GM19239 (cell line): ENCODE results near the gene GSX1.
"Not testable (repeated sequence)": the region's sequence is repeated elsewhere in the genome, so short reads cannot be mapped to it uniquely, and the experiment has no call there.

Experiments
- DNase-seq: peaks from one replicate; pipeline ENCODE4 v3.0.0; 2011; ENCODE audit warnings: low spot score; ENCODE audit not compliant: insufficient read length
- FAIRE-seq: peaks from 2 replicates; lab custom pipeline; 2011; peaks lifted over from hg19 to GRCh38; lab: Jason Lieb, UNC

GSX1 gene

DNA sequence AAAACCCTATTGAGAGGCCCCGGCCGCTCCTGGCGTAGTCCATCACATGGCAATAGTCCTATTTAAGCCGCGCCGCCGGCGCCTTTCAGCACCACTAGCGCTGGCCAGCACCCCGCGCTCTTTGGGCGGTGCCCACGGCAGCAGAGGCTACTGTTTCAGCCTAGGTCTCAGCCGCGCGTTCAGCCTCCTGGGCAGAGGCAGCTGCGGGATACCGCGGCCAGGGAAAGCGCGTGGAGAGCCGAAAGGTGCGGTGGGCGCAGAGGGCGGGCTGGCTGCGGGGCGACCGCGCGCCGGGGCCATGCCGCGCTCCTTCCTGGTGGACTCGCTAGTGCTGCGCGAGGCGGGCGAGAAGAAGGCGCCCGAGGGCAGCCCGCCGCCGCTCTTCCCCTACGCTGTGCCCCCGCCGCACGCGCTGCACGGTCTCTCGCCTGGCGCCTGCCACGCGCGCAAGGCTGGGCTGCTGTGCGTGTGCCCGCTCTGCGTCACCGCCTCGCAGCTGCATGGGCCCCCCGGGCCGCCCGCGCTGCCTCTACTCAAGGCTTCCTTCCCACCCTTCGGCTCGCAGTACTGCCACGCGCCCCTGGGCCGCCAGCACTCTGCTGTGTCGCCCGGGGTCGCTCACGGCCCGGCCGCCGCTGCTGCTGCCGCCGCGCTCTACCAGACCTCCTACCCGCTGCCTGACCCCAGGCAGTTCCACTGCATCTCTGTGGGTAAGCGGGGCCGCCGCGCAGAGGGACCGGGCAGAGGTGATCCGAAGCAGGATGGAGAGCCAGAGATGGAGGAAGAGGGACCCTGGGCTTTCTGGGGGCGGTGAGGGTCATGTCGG, at the start of gene GSX1:
GSX1 (plus strand) TSS at position 91 of the 826 bp plus-strand sequence; CDS start at position 299, 208 bp downstream.
- FAIRE-seq (no peak), DNase-seq (no peak)

GRCh38 chr13:27744801-27745200, 47.5 kb upstream of the GSX1 start:
- no peak for FAIRE-seq
- no peak for DNase-seq

GRCh38 chr13:27745301-27745700, 47.0 kb upstream of the GSX1 start:
- FAIRE-seq (no peak), DNase-seq (no peak)

GRCh38 chr13:27748143-27748542, 44.1 kb upstream of the GSX1 start:
- FAIRE-seq, DNase-seq: not testable (repeated sequence)

- no peak for FAIRE-seq
- no peak for DNase-seq
These were observed 40.2 kb upstream of the GSX1 start for GRCh38 chr13:27751953-27752532.

- FAIRE-seq (no peak), DNase-seq (no peak)
These were observed 26.6 kb upstream of the GSX1 start for GRCh38 chr13:27765650-27766049.

DNA sequence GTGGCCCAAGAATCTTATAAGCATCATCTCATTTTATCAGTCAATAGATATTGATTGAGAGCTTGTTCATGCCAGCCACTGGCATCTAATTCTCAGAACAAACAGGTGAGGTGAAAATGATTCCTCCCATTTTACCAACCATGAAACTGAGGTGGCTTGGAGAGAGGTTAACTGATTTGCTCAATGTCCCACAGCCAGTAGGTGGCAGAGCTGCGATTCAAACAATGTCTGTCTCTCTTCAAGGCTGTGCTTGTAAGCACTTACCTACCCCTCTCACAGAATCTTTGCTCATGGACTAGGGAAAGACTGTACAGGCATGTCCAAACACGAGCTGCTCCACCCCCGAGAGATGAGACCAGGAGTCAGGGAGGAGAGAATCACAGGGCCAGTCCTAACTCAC, 21.5 kb upstream of the GSX1 start:
- FAIRE-seq: peak; percentile 62
- DNase-seq: no peak

DNA sequence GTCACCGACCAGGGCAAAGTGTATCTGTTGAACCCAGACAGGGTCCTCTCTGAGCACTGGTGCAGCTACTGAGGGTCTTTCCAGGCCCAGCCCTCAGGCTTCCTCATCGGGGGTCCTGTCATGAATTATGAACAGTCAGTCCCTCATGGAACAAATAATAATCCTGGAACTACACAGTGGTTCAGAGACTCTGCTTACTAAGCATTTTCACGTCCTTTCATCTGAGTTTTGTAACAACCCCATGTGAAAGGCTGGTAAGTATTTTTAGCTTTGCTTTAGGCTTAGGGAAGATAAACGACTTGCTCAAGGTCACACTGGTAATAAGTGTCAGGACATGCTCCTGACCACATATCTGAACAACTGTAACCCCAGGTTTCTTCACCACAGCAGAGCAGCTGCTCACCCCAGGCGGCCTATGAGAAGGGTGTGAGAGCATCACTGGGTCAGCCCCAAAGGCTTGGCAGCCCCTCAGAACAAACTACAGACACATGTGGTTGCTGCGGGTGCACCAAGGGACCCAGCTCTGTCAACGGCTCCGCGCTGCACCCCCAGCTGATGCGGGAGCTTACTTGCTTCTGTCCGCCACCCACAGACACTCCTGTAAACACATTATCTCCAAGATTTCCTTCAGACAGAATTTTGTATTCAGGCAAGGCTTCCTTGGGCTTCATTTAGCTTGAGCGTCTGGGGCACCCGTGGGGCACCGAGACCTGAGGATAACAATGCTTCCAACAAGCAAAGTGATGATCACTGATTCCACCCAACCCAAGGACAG, 19.4 kb upstream of the GSX1 start:
- DNase-seq: no peak
- no peak for FAIRE-seq

DNA sequence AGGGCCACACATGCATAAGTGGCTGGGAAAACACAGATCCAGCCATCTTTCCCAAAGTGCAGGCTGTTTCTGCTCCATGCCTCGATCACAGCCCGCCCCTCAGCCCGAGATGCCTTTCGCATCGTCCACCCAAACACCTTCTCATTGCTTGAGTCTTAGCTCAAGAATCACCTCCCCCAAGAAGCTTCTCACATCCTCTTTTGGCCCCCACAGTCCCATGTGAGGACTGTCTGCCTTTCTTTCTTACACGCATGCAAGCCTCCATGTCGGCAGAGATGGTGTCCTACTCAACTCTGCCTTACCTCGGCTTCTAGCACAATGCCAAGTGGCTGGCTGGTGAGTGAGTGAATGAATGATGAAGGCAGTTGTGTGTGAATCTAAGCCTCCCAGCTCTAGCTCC, 18.1 kb upstream of the GSX1 start:
- DNase-seq: no peak
- FAIRE-seq: no peak

DNA sequence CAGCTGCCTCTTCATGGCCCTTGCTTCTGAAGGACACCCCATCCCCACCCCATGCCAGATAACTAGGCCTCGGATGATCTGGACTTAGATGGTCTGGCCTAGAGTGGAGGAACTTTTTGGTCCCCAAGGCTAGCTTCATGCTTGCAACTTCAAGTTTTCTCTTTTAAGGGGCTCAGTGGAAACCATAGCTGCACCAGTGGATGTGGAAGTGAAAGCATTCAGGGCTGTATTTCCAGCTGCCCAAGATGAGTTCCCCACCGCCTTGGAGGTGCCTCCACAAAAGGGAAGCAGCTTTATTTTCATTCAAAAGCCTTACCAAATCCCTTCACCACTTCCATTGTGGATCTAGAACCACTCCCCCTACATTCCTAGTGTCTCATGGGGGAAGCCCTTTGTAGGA, 17.6 kb upstream of the GSX1 start:
- FAIRE-seq: no peak
- no peak for DNase-seq

DNA sequence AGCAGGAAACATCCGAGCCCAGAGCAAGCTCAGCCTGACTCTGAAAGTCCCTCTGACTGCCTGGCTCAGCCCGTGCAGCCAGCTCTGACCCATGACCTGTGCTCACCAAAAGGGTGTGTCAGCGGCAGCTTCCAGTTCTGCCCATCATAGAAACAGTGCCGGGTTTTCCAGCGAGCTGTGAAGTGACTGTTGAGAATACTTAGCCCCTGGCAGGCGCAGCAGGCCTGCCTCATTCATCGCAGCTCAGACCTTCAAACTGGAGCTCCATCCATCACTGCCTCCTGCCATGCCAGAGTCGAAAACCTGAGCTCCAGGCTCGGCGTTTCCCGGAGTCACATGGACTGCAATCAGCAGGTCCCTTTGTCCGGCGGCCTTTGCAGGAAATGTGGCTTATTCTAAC, 16.3 kb upstream of the GSX1 start:
- no peak for FAIRE-seq
- DNase-seq: no peak

DNA sequence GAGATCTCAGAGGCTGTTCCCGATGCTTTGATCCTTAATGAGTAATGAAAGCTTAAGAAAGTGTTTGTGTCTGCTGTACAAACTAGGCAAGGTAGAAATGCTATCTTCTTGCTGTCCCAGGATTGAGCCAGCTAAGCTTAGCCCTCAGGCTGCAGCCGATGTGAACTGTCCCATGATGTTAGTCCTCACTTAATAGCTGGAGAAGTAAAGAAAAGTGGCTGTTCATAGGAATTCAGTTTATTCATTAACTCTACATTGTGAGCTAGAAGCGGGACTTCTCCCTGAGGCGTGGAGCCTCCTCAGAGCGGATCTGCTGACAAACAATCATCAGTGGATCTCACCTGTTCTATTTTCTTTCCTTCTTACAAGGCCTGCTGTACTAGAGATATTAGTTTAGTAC, 10.1 kb upstream of the GSX1 start:
- FAIRE-seq (no peak), DNase-seq (no peak)

DNA sequence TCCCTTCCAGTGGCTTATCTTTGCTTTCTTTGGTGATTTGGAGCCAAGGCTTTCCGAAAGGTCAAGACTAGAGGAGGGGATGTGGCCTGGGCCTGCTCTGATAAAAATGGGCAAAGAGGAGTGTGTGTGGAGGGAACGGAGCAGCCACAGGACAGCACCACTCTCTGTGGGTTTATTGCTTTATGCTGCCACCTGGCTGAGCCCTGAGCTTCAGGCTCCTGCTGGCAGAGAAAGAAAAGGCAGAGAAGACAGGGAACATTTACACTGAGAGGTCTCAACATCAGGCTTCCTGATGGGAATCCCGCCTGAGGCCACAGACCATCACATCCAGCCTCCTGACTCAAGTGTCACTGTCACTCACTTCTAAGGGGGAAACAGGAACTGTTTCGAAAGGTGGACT, 9.2 kb upstream of the GSX1 start:
- DNase-seq: no peak
- FAIRE-seq: no peak

- DNase-seq: no peak
- no peak for FAIRE-seq
These were observed 4.0 kb upstream of the GSX1 start for GRCh38 chr13:27788271-27788670.

DNA sequence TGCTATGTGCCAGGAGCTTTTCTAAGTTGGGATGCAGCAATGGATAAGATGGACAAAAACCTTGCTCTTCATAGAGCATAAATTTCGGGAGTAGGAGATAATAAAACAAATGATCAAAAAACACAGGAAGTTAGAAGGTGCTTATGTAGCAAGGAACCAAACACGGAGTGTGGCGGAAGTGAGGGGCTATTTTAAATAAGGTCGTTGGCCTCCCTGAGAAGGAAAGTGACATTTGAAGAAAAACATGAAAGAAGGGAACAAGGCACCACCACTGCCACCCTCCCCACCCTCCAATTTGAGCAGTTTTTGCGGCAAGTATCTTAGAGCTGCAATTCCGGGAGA, 3.2 kb upstream of the GSX1 start:
- FAIRE-seq (no peak), DNase-seq (no peak)

DNA sequence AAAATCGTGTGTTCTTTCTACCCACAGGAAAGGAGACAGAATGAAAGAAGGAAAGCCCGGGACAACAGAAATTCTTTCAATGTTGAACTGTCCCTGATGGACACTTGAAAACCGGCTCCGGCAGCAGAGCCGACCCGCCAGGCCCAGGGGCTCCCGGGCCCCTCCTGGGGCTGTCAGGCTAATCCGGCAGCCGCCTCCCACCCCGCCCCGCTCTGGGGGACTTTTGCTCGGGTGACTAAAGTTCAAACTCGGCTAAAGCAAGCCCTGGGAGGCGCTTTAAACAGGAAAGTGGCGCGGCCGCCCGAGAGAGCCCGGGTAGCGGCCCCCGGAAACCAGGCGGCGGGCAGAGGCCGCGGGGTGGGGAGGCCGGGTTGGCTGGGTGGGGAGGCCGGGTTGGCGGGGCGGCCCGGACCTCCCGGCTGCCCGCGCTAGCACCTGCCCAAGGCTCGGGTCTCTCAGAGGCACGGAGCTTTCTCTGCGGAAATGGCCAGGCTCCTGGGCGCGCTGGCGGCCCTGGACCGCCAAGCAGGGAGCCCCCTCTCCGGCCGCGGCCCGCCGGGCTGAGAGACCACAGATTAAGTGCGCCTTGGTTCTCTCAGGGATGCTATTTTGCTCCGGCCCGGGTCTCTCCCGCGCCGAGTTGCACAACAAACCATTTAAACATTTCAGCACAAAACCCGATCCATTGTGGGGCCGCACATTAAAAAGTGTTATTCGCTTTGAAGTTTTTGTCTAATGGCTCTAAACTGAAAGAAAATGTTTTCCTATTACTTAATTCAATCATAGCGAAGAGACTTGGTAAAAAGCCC, 2.6 kb upstream of the GSX1 start:
- no peak for DNase-seq
- no peak for FAIRE-seq

GRCh38 chr13:27790523-27790922, 1.8 kb upstream of the GSX1 start:
- FAIRE-seq (no peak), DNase-seq (no peak)

DNA sequence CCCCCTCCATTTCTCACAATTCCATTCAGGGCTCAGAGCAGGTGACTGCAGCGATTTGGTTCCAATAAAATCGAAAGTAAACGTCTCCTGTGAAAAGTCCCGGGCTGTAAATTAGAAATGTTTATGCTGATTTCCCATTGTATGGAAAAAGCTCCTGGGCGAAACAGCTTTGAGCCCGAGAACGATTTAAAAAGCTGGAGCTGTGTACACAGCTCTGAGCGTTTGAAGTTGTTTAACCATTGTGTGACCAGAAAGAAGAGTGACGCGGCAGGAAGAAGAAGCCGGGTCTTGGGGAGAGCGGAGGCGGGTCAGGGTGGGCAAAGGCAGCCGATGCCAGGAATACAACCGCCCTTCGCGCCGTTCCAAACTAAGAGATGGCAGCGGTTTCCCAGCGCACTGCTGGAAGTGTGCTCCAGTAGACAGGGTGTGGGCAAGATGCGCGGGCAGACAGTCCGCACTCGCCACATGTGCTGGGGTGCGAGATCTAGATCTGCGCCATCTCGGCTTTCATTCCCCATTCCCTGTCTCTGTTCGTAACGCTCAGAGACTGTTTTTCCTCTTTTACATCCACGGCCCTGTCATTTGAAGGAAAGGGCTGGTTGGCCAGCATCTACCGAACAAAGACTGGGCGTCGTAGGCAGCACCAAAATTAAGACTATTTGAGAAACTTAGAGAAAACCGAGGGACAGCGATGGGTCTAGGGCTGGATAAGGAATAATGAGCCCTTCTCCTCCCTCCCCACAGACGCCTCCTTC, 960 bp upstream of the GSX1 start:
- FAIRE-seq (no peak), DNase-seq (no peak)

DNA sequence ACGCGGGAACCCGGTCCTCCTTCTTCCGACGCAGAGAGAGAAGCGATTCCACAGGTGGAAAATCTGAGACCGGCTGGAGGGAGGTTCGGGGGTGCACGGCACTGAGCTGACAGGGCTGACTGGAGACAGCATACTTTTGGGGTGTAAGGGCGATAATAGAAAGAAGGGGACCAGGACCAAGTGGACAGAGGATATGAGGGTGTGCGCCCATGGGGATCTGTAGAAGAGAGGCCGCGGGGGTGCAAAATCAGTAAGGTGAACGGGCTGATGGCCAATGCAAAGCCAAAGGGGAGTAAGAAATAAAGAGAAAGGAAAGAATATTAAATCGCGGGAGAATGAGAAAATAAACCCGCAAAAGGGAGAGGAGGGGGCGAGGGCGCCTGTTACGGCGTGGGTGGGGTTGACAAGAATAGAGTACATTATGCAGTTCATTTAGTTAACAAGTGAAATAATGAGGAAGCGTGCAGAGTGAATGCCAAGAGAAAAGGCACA, 336 bp upstream of the GSX1 start:
- no peak for DNase-seq
- no peak for FAIRE-seq
